ENCODE measurements around the gene CUX1.

GRCh38 chr7:101993311-101993710, 175.9 kb downstream of the CUX1 start:
- TF ChIP-seq EP300 (IDR thresholded peaks at IDR 0.05) (no peak), POLR2A (IDR thresholded peaks at IDR 0.05) (no peak)
- TF ChIP-seq, protein P1, sequence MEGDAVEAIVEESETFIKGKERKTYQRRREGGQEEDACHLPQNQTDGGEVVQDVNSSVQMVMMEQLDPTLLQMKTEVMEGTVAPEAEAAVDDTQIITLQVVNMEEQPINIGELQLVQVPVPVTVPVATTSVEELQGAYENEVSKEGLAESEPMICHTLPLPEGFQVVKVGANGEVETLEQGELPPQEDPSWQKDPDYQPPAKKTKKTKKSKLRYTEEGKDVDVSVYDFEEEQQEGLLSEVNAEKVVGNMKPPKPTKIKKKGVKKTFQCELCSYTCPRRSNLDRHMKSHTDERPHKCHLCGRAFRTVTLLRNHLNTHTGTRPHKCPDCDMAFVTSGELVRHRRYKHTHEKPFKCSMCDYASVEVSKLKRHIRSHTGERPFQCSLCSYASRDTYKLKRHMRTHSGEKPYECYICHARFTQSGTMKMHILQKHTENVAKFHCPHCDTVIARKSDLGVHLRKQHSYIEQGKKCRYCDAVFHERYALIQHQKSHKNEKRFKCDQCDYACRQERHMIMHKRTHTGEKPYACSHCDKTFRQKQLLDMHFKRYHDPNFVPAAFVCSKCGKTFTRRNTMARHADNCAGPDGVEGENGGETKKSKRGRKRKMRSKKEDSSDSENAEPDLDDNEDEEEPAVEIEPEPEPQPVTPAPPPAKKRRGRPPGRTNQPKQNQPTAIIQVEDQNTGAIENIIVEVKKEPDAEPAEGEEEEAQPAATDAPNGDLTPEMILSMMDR (IDR thresholded peaks at IDR 0.05): no peak

All from ovary (tissue), 3 donors.